Measurements from ENCODE around the gene ANKRD33B. TPM values are rescaled to one million over a fixed set of nuclear protein-coding genes. Genes with fewer than 3 reads are reported as not detected.
A peak's percentile ranks its signal among the peaks of the same experiment; 100 is the strongest.

The ANKRD33B gene
- total RNA-seq, 1 donor from 2014 or later, result 4.0 TPM

GRCh38 chr5:10527281-10527950, 36.5 kb upstream of the ANKRD33B start:
- Mint-ChIP-seq H3K4me1 (ENCODE audit: low read depth) (peaks cover 46% of the 10 kb centered on the region), H3K36me3 (ENCODE audit: low read depth) (no peaks in the 10 kb centered on the region), H3K27ac (ENCODE audit: unreplicated experiment) (peak overlapping the region; percentile 4), H3K27me3 (ENCODE audit: low read depth) (no peaks in the 10 kb centered on the region), H3K9me3 (ENCODE audit: low read depth) (peaks cover 3% of the 10 kb centered on the region), H3K4me3 (ENCODE audit: unreplicated experiment) (no peak overlapping the region)
- peak; percentile 20 for DNase-seq (ENCODE audit: low spot score)
- no peak for TF ChIP-seq CTCF (IDR thresholded peaks at IDR 0.05)

GRCh38 chr5:10528056-10528816, 35.6 kb upstream of the ANKRD33B start:
- peak; percentile 40 for TF ChIP-seq CTCF (IDR thresholded peaks at IDR 0.05)
- no peaks in the 10 kb centered on the region for H3K36me3 Mint-ChIP-seq (ENCODE audit: low read depth)
- no peaks in the 10 kb centered on the region for H3K27me3 Mint-ChIP-seq (ENCODE audit: low read depth)
- peak overlapping the region; percentile 73 for H3K27ac Mint-ChIP-seq (ENCODE audit: unreplicated experiment)
- H3K4me1 Mint-ChIP-seq (ENCODE audit: low read depth), result peaks cover 39% of the 10 kb centered on the region
- no peak for DNase-seq (ENCODE audit: low spot score)
- H3K4me3 Mint-ChIP-seq (ENCODE audit: unreplicated experiment), result no peak overlapping the region
- H3K9me3 Mint-ChIP-seq (ENCODE audit: low read depth), result peaks cover 3% of the 10 kb centered on the region

- peaks cover 38% of the 10 kb centered on the region for H3K4me1 Mint-ChIP-seq (ENCODE audit: low read depth)
- H3K9me3 Mint-ChIP-seq (ENCODE audit: low read depth), result peaks cover 3% of the 10 kb centered on the region
- no peak for TF ChIP-seq CTCF (IDR thresholded peaks at IDR 0.05)
- no peaks in the 10 kb centered on the region for H3K36me3 Mint-ChIP-seq (ENCODE audit: low read depth)
- no peak overlapping the region for H3K4me3 Mint-ChIP-seq (ENCODE audit: unreplicated experiment)
- no peak overlapping the region for H3K27ac Mint-ChIP-seq (ENCODE audit: unreplicated experiment)
- DNase-seq (ENCODE audit: low spot score), result no peak
- no peaks in the 10 kb centered on the region for H3K27me3 Mint-ChIP-seq (ENCODE audit: low read depth)
Observed at GRCh38 chr5:10528827-10529226, 35.0 kb upstream of the ANKRD33B start.

GRCh38 chr5:10530601-10531320, 33.1 kb upstream of the ANKRD33B start:
- Mint-ChIP-seq H3K27me3 (ENCODE audit: low read depth) (no peaks in the 10 kb centered on the region), H3K4me3 (ENCODE audit: unreplicated experiment) (no peak overlapping the region), H3K27ac (ENCODE audit: unreplicated experiment) (no peak overlapping the region), H3K36me3 (ENCODE audit: low read depth) (no peaks in the 10 kb centered on the region), H3K4me1 (ENCODE audit: low read depth) (peaks cover 22% of the 10 kb centered on the region), H3K9me3 (ENCODE audit: low read depth) (peaks cover 3% of the 10 kb centered on the region)
- peak; percentile 69 for DNase-seq (ENCODE audit: low spot score)
- no peak for TF ChIP-seq CTCF (IDR thresholded peaks at IDR 0.05)

GRCh38 chr5:10532421-10532820, 31.4 kb upstream of the ANKRD33B start:
- Mint-ChIP-seq H3K27me3 (ENCODE audit: low read depth) (no peaks in the 10 kb centered on the region), H3K27ac (ENCODE audit: unreplicated experiment) (no peak overlapping the region), H3K36me3 (ENCODE audit: low read depth) (no peaks in the 10 kb centered on the region), H3K4me1 (ENCODE audit: low read depth) (peaks cover 21% of the 10 kb centered on the region), H3K9me3 (ENCODE audit: low read depth) (peaks cover 3% of the 10 kb centered on the region), H3K4me3 (ENCODE audit: unreplicated experiment) (no peak overlapping the region)
- no peak for TF ChIP-seq CTCF (IDR thresholded peaks at IDR 0.05)
- peak; percentile 14 for DNase-seq (ENCODE audit: low spot score)

Data from chondrocyte (in vitro differentiated cells).